Measurements from ENCODE around the gene DENND4B. TPM values are rescaled to one million over a fixed set of nuclear protein-coding genes. Genes with fewer than 3 reads are reported as not detected.

DENND4B gene
- total RNA-seq, 2 donors from 2014 or later = 32.1 to 41.7 TPM

DNA sequence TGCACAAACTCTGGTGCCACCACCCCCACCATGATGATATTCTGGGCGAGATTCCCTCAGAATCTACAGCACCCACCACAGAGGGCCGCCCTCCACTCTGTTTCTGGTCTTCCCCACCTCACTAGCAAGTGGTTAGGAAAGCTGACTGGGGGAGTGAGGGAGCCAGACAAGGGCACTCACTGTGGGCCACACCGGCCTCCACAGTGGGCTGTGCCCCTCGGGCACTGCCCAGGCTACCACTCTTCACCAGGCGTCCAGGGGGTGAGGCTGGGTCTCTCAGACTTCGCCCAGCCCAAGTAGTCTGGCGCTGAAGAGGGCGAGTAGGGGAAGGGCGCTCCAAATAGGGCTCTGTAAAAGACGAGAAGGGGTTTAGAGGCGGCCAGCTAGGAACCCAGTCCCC lies 12.6 kb downstream of the DENND4B start:
- no peak for DNase-seq
- no peak for ATAC-seq
- intact Hi-C loops (cut with DNase I, micrococcal nuclease) = no loop called here

GRCh38 chr1:153933430-153933829 lies 13.1 kb downstream of the DENND4B start:
- no peak for ATAC-seq
- intact Hi-C loops (cut with DNase I, micrococcal nuclease) = no loop called here

DNA sequence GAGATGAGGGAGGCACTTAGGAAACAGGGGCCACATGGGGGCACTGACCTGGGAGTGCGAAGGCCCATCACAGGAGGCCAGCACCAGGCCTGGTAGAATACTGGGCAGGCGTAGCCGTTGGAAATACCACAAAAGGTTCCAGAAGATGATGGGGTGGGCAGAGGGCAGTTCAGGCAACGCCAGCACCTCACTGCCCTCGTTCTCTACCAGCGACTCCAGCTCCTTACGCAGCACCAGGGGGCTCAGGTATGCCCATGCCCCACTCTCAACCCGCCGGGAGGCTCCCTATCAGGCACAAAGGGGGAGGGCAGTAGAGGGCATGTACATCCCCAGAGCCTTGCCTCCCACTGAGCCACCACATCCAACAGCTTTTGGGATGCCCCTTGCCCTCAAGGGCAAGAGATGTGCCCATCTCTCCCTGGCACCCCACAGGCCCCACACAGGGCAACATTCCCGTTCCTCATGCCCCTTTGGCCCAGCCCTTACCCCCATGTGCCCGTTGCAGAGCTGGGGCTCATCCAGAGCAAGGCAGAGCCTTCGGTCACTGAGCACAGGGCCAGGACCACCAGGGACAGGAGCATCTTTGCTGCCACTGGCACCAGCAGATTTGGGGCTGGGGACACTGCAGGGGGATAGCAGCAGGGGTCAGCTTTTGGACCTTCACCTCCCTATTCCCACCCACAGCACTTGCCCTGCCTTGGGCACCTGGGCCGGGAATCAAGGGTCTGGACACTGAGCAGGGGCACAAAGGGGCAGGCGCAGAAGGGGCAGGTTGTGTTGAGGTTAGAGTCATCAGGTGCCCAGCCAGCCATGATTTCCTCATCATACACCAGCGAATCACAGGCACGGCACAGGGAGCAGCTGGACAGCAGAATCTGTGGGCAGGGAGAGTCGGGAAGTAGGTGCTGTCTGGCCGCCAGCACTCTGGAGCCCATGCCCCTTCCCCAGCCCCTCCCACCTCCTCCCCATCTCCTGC lies 14.1 kb downstream of the DENND4B start:
- ATAC-seq (no peak), DNase-seq (no peak)
- intact Hi-C loops (cut with DNase I, micrococcal nuclease) = no loop called here

More at GRCh38 chr1:153933430-153933829, 13.1 kb downstream of the DENND4B start:
- no peak for DNase-seq

DNA sequence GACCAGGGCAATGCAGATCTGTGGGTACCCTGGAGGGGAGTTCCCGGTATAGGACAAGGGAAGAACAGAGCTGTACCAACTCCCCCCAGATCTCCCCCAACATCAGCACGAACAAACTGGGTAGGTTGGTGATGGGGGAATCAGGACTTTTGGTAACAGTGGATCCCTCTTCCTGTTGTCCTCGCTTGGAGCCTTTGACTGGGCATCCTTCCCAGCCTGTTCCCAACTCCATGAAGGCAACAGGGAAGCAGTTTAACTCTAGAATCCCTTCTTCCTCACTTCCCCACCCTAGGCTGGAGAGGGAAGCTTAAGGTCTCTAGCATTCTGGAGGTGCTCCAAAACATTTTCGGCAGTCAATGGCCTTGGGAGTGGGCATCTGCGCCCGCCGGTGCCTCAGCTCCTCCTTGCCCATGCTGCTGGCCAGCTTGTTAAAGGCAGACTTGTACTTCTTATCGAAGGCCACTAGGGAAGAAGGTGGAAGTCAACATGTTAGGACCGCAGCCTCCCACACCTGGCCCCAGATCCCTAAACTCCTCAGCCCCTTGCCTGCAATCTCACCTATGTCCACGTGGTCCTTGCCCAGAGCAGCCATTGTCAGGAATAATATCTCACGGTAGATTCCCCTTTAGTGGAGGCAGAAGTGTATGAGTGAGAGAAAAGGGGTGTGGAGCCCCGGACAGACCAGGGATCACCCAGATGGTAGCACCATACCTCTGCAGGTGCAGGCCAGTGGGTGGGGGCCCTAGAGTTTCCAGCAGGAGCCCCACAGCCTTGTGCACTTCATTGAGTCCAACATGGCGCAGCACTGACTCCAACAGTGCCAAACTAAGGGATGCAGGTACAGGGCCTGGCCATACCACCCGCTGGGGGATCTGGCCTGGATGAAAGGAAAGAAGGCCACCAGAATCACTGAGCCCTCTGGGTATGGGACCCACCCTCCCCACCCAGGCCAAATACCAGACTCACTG lies 16.3 kb downstream of the DENND4B start:
- no peak for ATAC-seq
- no peak for DNase-seq
- intact Hi-C loops (cut with DNase I, micrococcal nuclease) = no loop called here

- DNase-seq (no peak), ATAC-seq (no peak)
- intact Hi-C loops (cut with DNase I, micrococcal nuclease) = no loop called here
Measured at GRCh38 chr1:153929426-153929825, 17.1 kb downstream of the DENND4B start.

DNA sequence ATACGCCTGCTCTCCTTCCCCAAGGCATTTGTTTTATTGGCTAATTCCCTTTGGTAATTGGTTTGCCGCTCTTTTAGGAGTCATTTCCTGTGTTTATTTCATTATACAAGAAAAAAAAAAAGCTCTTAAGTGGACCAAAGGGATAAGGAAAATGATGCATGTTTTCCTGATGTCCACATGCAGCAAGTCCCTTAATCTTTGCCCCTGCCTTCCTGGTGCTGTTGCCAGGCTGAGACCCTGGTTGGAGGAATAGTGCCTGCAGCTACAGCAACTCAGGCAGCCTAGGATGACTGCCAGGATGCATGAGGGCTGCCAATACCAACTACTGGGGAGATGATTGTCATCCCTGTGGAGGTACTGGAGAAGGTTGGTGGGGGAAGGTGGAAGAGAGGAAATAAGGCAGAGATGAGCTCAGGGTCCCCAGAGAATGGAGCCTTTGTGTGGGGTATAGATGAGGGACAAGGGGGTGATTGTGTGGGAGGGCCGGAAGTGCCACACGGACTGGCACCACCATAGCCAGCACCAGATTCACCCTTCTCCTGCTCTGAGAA lies 17.7 kb downstream of the DENND4B start:
- intact Hi-C loops (cut with DNase I, micrococcal nuclease) = no loop called here
- ATAC-seq (no peak), DNase-seq (no peak)

GRCh38 chr1:153928245-153928644 lies 18.3 kb downstream of the DENND4B start:
- ATAC-seq = no peak
- intact Hi-C loops (cut with DNase I, micrococcal nuclease) = no loop called here

DNA sequence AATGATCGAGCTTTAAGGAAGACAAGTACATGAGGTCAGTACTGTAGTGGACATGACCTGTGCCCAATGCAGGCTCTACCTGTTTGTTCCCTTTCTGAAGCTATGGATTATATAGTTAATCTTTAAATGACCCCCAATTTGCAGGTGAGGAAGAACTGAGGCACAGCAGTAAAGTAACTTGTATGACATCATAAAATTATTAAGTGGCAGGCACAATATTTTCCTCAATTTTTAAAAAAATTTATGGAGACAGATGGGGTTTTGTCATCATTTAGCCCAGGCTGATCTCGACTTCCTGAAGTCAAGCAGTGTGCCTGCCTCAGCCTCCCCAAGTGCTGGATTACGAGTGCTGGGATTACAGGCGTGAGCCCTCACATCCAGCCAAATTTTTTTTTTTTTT lies 20.1 kb downstream of the DENND4B start:
- intact Hi-C loops (cut with DNase I, micrococcal nuclease) = no loop called here
- no peak for ATAC-seq
- DNase-seq = no peak

More at GRCh38 chr1:153928245-153928644, 18.3 kb downstream of the DENND4B start:
- DNase-seq = no peak

DNA sequence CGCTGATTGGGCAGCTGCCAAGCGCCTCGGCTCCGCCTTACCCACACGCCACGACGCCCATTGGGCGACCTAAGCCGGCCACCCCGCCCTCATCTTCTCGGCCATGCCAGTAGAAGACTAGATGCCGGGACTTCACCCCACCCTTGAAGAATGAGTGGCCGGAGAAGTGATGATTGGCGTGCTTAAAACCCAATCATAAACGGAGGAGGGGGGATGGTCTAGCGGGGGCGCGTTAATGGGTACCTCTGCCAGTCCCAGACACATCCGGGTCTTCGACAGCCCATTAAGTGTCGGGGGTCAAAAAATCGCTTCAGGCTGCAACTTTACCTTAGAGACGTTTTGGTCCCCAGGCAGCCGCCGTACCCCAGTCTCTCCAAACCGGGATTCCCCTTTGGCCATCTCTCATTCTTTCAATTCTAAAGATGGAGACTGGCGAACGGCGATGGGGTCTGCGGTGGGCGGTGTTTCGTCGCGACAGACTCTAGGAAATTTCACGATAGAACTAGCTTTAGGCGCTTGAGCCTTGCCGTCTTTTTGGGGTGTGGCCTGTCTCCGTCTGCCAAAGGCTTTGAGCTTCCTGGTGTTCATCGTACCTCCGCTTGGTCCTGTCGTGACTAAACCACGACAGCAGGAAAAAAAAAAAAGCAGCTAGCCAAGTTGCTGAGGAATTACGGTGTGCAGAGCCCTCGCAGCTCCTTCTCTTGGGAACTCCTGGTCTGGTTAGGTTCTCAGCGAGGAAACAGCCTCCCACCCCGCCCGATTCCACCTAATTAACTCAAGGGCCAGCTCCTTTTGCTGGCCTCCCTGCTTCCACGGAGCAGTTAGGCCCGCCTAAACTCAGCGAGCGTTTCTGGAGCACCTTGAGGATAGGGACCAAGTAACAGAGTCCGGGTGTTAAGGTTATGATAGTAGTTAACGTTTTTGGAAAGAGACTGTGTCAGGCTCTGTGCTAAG lies 23.3 kb downstream of the DENND4B start, which contains the start of gene GATAD2B:
GATAD2B (minus strand) TSS at position 1 of the 954 bp plus-strand sequence. CDS start 94,625 bp downstream, outside the sequence.
- peak; percentile 99 to 100 for DNase-seq
- intact Hi-C loops (cut with DNase I, micrococcal nuclease) = no loop called here
- ATAC-seq = peak; percentile 95

GRCh38 chr1:153922076-153922971 lies 24.2 kb downstream of the DENND4B start:
- intact Hi-C loops (cut with DNase I, micrococcal nuclease) = no loop called here
- DNase-seq = peak; percentile 55 to 72
- ATAC-seq = peak; percentile 53

DNA sequence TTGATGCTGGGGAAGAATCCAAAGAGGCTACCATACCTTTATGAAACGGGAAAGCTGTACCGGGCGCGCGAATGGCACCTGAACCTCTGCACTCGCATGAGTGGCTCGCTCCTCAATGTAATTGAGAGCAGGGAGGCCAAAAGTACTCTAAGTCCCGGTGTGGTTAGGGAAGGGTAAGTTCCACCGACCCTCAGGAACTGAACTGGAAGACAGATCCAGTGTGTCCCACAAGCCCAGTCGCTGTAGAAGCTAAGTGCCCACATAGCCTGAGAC lies 24.8 kb downstream of the DENND4B start:
- ATAC-seq (no peak), DNase-seq (peak in 1 of 2 donors; percentile 25)
- intact Hi-C loops (cut with DNase I, micrococcal nuclease) = no loop called here

DNA sequence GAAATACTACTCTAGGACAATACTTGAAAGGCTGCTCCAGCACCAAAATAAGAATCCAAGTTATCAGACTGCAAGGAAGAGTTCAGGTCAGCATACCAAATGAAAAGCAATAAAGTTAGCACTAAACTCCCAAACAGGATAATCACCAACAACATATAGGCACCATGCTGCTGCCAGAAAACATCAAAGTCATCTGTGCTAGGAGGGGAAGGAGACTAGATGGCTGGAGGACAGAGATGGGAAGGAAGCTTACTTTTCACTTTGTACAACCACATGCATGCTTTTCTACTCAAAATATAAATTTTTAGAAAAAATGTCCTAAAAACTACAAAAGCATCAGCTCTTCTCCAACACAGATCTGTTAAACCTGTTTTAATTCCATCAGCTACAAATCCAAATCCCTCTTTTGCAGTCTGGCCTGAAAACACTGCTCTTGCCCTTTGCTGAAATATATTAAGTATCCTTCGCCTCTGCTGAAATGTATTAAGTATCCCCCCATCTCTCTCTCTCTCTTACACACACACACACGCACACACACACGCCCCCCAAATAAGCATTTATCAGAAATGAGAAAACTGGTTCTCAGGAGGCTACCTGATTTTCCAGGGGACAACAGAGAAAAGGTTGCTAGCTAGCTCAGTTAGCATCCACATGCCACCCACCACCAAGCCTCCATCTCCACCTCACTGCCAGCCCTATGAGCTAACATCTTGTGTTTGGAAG lies 25.3 kb downstream of the DENND4B start:
- intact Hi-C loops (cut with DNase I, micrococcal nuclease) = no loop called here
- ATAC-seq = no peak
- DNase-seq = no peak

GRCh38 chr1:153919876-153920852 lies 26.4 kb downstream of the DENND4B start:
- DNase-seq = no peak
- no peak for ATAC-seq
- intact Hi-C loops (cut with DNase I, micrococcal nuclease) = no loop called here

DNA sequence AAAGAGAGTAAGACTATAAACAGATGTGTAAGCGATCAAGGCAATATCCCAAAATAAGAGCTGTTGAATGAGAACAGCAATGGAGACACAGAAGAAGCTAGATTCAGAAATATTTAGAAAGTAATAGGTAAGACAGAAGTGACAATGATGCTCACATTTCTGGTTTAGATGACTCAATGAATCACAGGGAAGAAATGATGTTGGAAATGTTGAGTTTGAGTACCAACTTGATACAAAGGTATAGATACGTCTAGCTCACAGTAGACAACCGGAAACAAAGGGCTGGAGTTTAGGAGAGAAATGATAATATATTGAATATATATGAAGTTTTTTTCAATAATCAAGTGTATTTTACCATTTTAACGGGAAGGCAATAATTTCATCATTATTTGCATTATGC lies 30.2 kb downstream of the DENND4B start:
- intact Hi-C loops (cut with DNase I, micrococcal nuclease) = no loop called here
- ATAC-seq (no peak), DNase-seq (no peak)

- ATAC-seq (no peak), DNase-seq (no peak)
- intact Hi-C loops (cut with DNase I, micrococcal nuclease) = no loop called here
Measured at GRCh38 chr1:153912349-153912748, 34.2 kb downstream of the DENND4B start.

Data from left colon (tissue), 2 donors.